SU-DHL-6 (cell line): ENCODE measurements around the gene TBKBP1.
A peak's percentile ranks its signal among the peaks of the same experiment; 100 is the strongest.

Source experiments
- H2AFZ ChIP-seq: fragments of 200-600 bp; sonication (generic); 2 replicates; pipeline ENCODE4 v1.6.1; 2014; ENCODE audit warnings: low read depth, mild to moderate bottlenecking, moderate library complexity, mixed read lengths, antibody characterized with exemption, low read length; ENCODE audit not compliant: severe bottlenecking
- H3F3A ChIP-seq: fragments of 200-600 bp; shearing (Covaris generic); 2 replicates; pipeline ENCODE4 v1.6.0; 2016; ENCODE audit warnings: antibody characterized with exemption, mild to moderate bottlenecking; ENCODE audit not compliant: insufficient read depth
- H3K27ac ChIP-seq: fragments of 200-600 bp; sonication (generic); 2 replicates; pipeline ENCODE4 v1.5.1; 2016; ENCODE audit warnings: low read depth, mild to moderate bottlenecking, low read length, moderate library complexity, mixed read lengths
- H3K27me3 ChIP-seq: fragments of 200-600 bp; sonication (generic), shearing (Covaris generic); 2 replicates; pipeline ENCODE4 v1.6.0; 2014; ENCODE audit warnings: mild to moderate bottlenecking, low read length
- H3K36me3 ChIP-seq: fragments of 200-600 bp; sonication (generic); 2 replicates; pipeline ENCODE4 v1.6.1; 2014; ENCODE audit warnings: mild to moderate bottlenecking, low read length, mixed read lengths
- H3K4me2 ChIP-seq: fragments of 300-600, 200-600 bp; shearing (Covaris generic), sonication (generic); 2 replicates; pipeline ENCODE4 v1.6.0; 2014; ENCODE audit warnings: low read length, low read depth, mild to moderate bottlenecking; ENCODE audit not compliant: poor library complexity, severe bottlenecking
- H3K4me3 ChIP-seq: fragments of 200-600 bp; sonication (generic); 2 replicates; pipeline ENCODE4 v1.5.1; 2014; ENCODE audit warnings: antibody characterized with exemption, low read length, mild to moderate bottlenecking, mixed read lengths; ENCODE audit not compliant: insufficient read depth, poor library complexity, severe bottlenecking
- H3K79me2 ChIP-seq: fragments of 200-600 bp; sonication (generic); 2 replicates; pipeline ENCODE4 v1.6.1; 2014; ENCODE audit warnings: mild to moderate bottlenecking, low read length, moderate library complexity; ENCODE audit not compliant: insufficient read depth
- H3K9ac ChIP-seq: fragments of 200-600 bp; sonication (generic); 2 replicates; pipeline ENCODE4 v1.7.0; 2014; ENCODE audit warnings: mild to moderate bottlenecking, low read length
- H3K9me2 ChIP-seq: fragments of 200-600 bp; sonication (generic); replicated peaks from 2 replicates; pipeline ENCODE4 v1.6.1; 2014; ENCODE audit warnings: low read length; ENCODE audit not compliant: insufficient read depth
- H3K9me3 ChIP-seq: fragments of 200-600 bp; sonication (generic); 2 replicates; pipeline ENCODE4 v1.6.1; 2014; ENCODE audit warnings: low read length, mixed read lengths; ENCODE audit not compliant: insufficient read depth
- H4K20me1 ChIP-seq: fragments of 200-600 bp; sonication (generic); 2 replicates; pipeline ENCODE4 v1.6.1; 2014; ENCODE audit warnings: low read depth, mild to moderate bottlenecking, antibody characterized with exemption, low read length, moderate library complexity, mixed read lengths
- EZH2phosphoT487 ChIP-seq: fragments of 200-600 bp; sonication (generic), shearing (Covaris generic); conservative IDR thresholded peaks from 2 replicates; pipeline ENCODE4 v1.6.1; 2018; ENCODE audit warnings: mild to moderate bottlenecking, antibody characterized with exemption, low read length, moderate library complexity, mixed read lengths
- TF ChIP-seq, protein P1 (sequence below): fragments of 200-600 bp; sonication (generic); IDR thresholded peaks from one replicate; pipeline ENCODE4 v1.5.1; 2017; ENCODE audit warnings: antibody characterized with exemption, mild to moderate bottlenecking, low read length, moderate library complexity; ENCODE audit not compliant: insufficient read depth, poor library complexity, severe bottlenecking

TBKBP1 gene

DNA sequence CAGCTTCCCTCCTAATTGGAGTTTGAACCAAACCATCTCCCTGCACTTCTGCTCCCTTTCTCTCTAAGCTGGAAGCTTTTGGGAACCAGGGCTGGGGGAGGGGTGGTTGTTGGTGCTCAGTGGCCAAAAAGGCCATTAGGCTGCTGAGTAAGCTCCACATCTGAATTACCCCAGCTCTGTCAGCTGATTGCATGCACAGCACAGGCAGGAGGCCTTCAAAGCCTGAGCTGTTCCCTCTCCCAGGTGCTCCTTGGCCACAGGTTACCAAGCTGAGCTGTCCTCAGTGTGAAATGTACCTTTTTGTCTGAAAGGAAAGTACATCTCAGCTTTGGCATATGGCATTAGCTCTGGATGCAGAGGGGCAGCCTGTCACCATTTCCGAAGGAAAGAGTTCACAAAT, 6.2 kb upstream of the TBKBP1 start:
- H3K27ac ChIP-seq: no peak overlapping the region
- TF ChIP-seq, protein P1, sequence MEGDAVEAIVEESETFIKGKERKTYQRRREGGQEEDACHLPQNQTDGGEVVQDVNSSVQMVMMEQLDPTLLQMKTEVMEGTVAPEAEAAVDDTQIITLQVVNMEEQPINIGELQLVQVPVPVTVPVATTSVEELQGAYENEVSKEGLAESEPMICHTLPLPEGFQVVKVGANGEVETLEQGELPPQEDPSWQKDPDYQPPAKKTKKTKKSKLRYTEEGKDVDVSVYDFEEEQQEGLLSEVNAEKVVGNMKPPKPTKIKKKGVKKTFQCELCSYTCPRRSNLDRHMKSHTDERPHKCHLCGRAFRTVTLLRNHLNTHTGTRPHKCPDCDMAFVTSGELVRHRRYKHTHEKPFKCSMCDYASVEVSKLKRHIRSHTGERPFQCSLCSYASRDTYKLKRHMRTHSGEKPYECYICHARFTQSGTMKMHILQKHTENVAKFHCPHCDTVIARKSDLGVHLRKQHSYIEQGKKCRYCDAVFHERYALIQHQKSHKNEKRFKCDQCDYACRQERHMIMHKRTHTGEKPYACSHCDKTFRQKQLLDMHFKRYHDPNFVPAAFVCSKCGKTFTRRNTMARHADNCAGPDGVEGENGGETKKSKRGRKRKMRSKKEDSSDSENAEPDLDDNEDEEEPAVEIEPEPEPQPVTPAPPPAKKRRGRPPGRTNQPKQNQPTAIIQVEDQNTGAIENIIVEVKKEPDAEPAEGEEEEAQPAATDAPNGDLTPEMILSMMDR: no peak
- no peak for TF ChIP-seq EZH2phosphoT487
- H2AFZ ChIP-seq: no peak overlapping the region
- no peaks in the 10 kb centered on the region for H3K27me3 ChIP-seq
- no peak overlapping the region for H3K9ac ChIP-seq
- no peak overlapping the region for H3K4me3 ChIP-seq
- H3K9me3 ChIP-seq: no peaks in the 10 kb centered on the region
- no peaks in the 10 kb centered on the region for H3K9me2 ChIP-seq
- peaks cover 3% of the 10 kb centered on the region for H4K20me1 ChIP-seq
- H3K4me2 ChIP-seq: no peak overlapping the region
- peaks cover 44% of the 10 kb centered on the region for H3F3A ChIP-seq
- peaks cover 16% of the 10 kb centered on the region; the same call in 1 of the 2 replicates for H3K36me3 ChIP-seq
- no peaks in the 10 kb centered on the region for H3K79me2 ChIP-seq

DNA sequence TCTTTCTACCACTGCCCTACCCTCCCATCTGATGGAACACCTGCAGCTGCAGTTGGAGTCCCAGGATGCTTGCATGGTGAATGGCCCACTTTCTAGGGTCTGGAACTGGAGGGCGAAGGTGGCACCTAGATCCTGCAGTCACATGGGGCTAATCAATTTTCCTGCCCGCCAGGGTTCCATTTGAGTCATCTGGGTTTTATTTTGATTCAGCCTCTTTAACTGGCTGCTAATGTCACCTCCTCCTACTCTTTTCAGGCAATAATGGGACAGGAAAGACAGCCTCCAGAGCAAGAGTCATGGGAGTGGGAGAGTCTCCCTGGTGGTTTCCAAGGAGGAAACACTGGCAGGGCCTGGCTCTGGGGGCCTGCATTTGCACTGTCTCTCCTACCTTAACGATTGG, 3.8 kb upstream of the TBKBP1 start:
- no peak overlapping the region for H3K4me2 ChIP-seq
- H3K27ac ChIP-seq: no peak overlapping the region
- H3K36me3 ChIP-seq: 0 out of 2 replicates have a peak, but pooled peaks cover 4% of the 10 kb centered on the region

DNA sequence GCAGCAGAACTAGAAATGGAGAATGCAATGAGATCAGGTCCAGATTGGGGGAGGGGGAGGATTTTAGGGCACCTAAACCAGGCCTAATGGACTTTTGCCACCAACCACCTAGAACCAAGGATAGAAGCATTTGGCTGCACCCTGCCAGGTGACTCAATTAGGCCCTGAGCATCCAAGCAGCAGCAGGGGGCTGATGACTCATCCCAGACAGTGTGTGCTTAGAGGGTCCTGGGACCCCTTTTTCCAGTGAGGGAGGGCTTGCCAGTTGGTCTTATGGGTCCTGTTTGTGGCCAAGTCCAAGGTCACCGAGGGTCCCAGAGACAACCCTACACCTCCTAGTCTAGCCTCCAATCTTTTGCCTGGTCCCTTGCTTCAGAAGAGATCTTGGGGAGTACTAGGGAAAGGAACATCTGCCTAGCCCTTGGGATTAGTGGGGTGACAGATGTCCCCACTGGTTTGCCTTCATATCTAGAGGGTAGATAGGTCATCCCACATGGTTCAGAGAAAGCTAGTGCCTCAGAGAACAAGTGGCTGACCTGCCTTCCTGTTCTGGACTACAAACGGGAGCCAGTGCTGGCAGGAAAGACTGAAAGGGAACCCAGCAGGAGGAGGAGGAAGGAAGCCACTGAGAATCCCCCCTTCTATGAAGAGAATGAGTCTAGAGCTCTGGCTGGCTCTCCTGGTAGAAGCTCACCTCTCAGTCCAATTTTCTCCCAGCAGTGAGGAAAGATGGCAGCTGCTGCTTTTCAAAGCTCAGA, 1.6 kb upstream of the TBKBP1 start:
- no peaks in the 10 kb centered on the region for H3K36me3 ChIP-seq
- H3K4me3 ChIP-seq: no peak overlapping the region
- H3K27ac ChIP-seq: no peak overlapping the region
- H3K9me3 ChIP-seq: no peaks in the 10 kb centered on the region
- peak overlapping the region; percentile 80 for H3K4me2 ChIP-seq
- no peaks in the 10 kb centered on the region for H4K20me1 ChIP-seq
- TF ChIP-seq, protein P1: no peak
- no peak for TF ChIP-seq EZH2phosphoT487
- H3K9me2 ChIP-seq: no peaks in the 10 kb centered on the region
- H3K27me3 ChIP-seq: no peaks in the 10 kb centered on the region
- no peak overlapping the region for H2AFZ ChIP-seq
- H3K79me2 ChIP-seq: no peaks in the 10 kb centered on the region
- peaks cover 4% of the 10 kb centered on the region; the same call in 1 of the 2 replicates for H3F3A ChIP-seq
- H3K9ac ChIP-seq: peak overlapping the region; percentile 59; the same call in 1 of the 2 replicates

More for the DNA sequence above, 3.8 kb upstream of the TBKBP1 start:
- Histone ChIP-seq H3K79me2 (no peaks in the 10 kb centered on the region), H3K9me2 (no peaks in the 10 kb centered on the region), H3K4me3 (no peak overlapping the region), H3K9ac (no peak overlapping the region), H3K9me3 (no peaks in the 10 kb centered on the region), H4K20me1 (no peaks in the 10 kb centered on the region), H2AFZ (no peak overlapping the region), H3F3A (peaks cover 24% of the 10 kb centered on the region), H3K27me3 (no peaks in the 10 kb centered on the region)
- TF ChIP-seq, protein P1: no peak
- no peak for TF ChIP-seq EZH2phosphoT487
